Erythroblast (primary cell): ENCODE measurements around the gene ZNF789.

ENCODE experiments used
- GATA1 ChIP-seq: IDR thresholded peaks from 2 replicates; pipeline ENCODE4 v1.6.1; 2011; ENCODE audit warnings: low read depth, mild to moderate bottlenecking, control low read depth, low read length, moderate library complexity
- POLR2A ChIP-seq: IDR thresholded peaks from 2 replicates; pipeline ENCODE4 v1.6.1; 2011; ENCODE audit warnings: mild to moderate bottlenecking, low read length

DNA sequence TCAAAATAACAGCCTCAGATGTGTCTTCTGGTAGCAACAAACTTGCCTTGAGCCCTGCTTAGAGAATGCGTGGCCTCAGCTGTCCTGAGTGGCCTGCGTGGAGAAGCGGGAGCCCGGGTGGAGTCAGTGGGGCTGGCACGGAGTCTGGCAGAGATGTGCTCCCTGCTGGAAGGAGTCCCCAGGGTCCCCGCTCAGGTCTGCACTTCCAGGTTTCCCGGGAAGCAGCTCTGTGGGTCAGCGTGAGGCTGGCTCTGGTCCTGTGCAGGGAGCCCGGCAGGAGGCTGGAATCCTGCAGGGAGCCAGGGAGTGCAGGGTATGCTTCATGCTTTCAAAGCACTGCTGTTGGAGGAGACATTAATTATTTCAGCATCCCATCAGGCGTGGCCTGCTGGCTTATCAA lies 23.8 kb upstream of the ZNF789 start:
- TF ChIP-seq POLR2A, result no peak
- TF ChIP-seq GATA1, result no peak
